HEK293 (cell line): ENCODE measurements around the gene LRRN2.

Experiments
- KLF1 ChIP-seq: fragments of 450-650 bp; formaldehyde crosslinking; IDR thresholded peaks from 2 replicates; pipeline ENCODE4 v1.5.1; 2016; ENCODE audit warnings: missing biosample characterization, missing genetic modification characterization
- ZBTB10 ChIP-seq: fragments of 450-650 bp; formaldehyde crosslinking; IDR thresholded peaks from 2 replicates; pipeline ENCODE4 v1.5.1; 2016; ENCODE audit warnings: missing biosample characterization, missing genetic modification characterization
- TF ChIP-seq, protein P1 (sequence below): fragments of 450-650 bp; formaldehyde crosslinking; IDR thresholded peaks from 2 replicates; pipeline ENCODE4 v1.5.1; 2016; ENCODE audit warnings: missing biosample characterization, missing genetic modification characterization

DNA sequence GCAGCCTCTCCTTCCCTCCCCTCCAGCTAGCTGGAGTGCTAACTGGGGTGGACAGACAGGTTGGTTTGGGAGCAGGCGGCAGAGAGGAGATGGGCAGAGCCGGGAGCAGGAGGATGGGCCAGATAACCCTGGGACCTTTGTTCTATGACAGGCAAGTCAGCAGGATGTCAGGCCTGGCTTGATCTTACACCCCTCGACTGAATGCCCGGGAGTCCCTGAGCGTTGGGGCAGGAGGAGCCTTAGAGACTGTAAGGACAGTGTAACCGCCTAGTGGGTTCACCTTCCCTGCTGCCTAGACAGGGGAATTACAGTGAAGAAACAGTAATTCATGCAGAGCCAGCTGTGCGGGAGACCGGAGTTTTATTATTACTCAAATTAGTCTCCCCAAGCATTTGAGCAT lies 109.1 kb downstream of the LRRN2 start:
- TF ChIP-seq ZBTB10 (tag by site-specific recombination) (no peak), KLF1 (tag by site-specific recombination) (no peak)
- TF ChIP-seq, protein P1, sequence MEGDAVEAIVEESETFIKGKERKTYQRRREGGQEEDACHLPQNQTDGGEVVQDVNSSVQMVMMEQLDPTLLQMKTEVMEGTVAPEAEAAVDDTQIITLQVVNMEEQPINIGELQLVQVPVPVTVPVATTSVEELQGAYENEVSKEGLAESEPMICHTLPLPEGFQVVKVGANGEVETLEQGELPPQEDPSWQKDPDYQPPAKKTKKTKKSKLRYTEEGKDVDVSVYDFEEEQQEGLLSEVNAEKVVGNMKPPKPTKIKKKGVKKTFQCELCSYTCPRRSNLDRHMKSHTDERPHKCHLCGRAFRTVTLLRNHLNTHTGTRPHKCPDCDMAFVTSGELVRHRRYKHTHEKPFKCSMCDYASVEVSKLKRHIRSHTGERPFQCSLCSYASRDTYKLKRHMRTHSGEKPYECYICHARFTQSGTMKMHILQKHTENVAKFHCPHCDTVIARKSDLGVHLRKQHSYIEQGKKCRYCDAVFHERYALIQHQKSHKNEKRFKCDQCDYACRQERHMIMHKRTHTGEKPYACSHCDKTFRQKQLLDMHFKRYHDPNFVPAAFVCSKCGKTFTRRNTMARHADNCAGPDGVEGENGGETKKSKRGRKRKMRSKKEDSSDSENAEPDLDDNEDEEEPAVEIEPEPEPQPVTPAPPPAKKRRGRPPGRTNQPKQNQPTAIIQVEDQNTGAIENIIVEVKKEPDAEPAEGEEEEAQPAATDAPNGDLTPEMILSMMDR = no peak
